ENCODE results near the gene ESD. TPM values are rescaled to one million over a fixed set of nuclear protein-coding genes. Genes with fewer than 3 reads are reported as not detected.

The ESD gene
- total RNA-seq, 1 experiment from 2014 or later: 78.8 TPM

DNA sequence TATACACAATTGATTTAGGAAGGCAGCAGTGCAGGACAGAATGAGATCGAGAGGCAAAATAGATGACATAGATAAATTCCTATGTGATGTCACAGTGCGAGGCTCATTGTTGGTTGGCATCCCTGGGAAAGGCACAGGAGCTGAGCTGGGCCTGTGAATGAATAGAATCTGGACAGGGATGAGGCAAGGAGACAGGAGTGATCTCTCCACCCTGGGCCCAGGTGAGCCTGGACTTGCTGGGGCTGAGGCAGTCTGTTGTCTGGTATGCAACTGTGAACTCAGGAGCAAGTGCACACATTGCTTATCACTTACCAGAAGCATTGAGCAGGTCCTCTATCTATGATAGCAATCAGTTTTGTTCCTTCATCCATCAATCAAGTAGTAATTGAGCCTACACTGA is 48.2 kb upstream of the ESD start:
- no peak overlapping the region for H2BK5ac ChIP-seq (ENCODE audit: insufficient read length, low read length)
- no peak overlapping the region for H3T11ph ChIP-seq (ENCODE audit: low read length)
- Mint-ChIP-seq H3K27ac (no peak overlapping the region), H3K4me3 (no peak overlapping the region), H3K9me3 (no peaks in the 10 kb centered on the region), H3K36me3 (ENCODE audit: insufficient read depth in 1 of 3, low read depth in 3 of 3) (no peaks in the 10 kb centered on the region), H3K4me1 (no peaks in the 10 kb centered on the region), H3K27me3 (ENCODE audit: low read depth) (no peaks in the 10 kb centered on the region)
- TF ChIP-seq, protein P1, sequence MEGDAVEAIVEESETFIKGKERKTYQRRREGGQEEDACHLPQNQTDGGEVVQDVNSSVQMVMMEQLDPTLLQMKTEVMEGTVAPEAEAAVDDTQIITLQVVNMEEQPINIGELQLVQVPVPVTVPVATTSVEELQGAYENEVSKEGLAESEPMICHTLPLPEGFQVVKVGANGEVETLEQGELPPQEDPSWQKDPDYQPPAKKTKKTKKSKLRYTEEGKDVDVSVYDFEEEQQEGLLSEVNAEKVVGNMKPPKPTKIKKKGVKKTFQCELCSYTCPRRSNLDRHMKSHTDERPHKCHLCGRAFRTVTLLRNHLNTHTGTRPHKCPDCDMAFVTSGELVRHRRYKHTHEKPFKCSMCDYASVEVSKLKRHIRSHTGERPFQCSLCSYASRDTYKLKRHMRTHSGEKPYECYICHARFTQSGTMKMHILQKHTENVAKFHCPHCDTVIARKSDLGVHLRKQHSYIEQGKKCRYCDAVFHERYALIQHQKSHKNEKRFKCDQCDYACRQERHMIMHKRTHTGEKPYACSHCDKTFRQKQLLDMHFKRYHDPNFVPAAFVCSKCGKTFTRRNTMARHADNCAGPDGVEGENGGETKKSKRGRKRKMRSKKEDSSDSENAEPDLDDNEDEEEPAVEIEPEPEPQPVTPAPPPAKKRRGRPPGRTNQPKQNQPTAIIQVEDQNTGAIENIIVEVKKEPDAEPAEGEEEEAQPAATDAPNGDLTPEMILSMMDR (conservative IDR thresholded peaks at IDR 0.05): no peak
- no peaks in the 10 kb centered on the region for H3K9me3 ChIP-seq (ENCODE audit: control insufficient read depth, low read depth, low read length)
- H2BK20ac ChIP-seq (ENCODE audit: low read depth, low read length, poor library complexity, severe bottlenecking): no peak overlapping the region
- no peaks in the 10 kb centered on the region for H4K20me1 ChIP-seq (ENCODE audit: control insufficient read depth, insufficient read depth, insufficient read length)
- no peak overlapping the region for H3K27ac ChIP-seq (ENCODE audit: insufficient read length, low read depth, low read length)
- H3K56ac ChIP-seq (ENCODE audit: insufficient read length, low read depth, low read length): no peak overlapping the region
- DNase-seq: no peak
- H2AK5ac ChIP-seq (ENCODE audit: insufficient read length, low read length): no peak overlapping the region
- H3K79me1 ChIP-seq (ENCODE audit: insufficient read depth, low read depth, low read length, poor library complexity, severe bottlenecking): no peaks in the 10 kb centered on the region
- no peak overlapping the region for H2AFZ ChIP-seq (ENCODE audit: low read length)
- H2BK15ac ChIP-seq (ENCODE audit: low read depth, low read length): no peak overlapping the region
- no peak overlapping the region for H3K18ac ChIP-seq (ENCODE audit: insufficient read length, low read depth, low read length)
- H2BK12ac ChIP-seq (ENCODE audit: insufficient read length, low read depth, low read length): no peak overlapping the region
- H2BK120ac ChIP-seq (ENCODE audit: low read depth, low read length, poor library complexity, severe bottlenecking): no peak overlapping the region
- no peak overlapping the region for H3K14ac ChIP-seq (ENCODE audit: insufficient read depth, low read length)
- H4K5ac ChIP-seq (ENCODE audit: insufficient read length, low read depth, low read length): no peak overlapping the region
- no peak overlapping the region for H4K91ac ChIP-seq (ENCODE audit: insufficient read length, low read depth, low read length)
- no peaks in the 10 kb centered on the region for H3K23me2 ChIP-seq (ENCODE audit: insufficient read length, low read depth, low read length, poor library complexity, severe bottlenecking)
- H4K8ac ChIP-seq (replicated peaks; ENCODE audit: insufficient read length, low read depth, low read length): no peak overlapping the region
- H3K9ac ChIP-seq (ENCODE audit: extremely low read depth, insufficient read length, low read length): no peak overlapping the region
- H3K4me2 ChIP-seq (ENCODE audit: insufficient read depth, insufficient read length, low read length): no peak overlapping the region
- no CpG with 5 or more reads among the region's 2 CpGs for WGBS (ENCODE audit: extremely low coverage, insufficient read length, low lambda C conversion rate)
- H3K23ac ChIP-seq (ENCODE audit: insufficient read length, low read depth, low read length): no peak overlapping the region
- no peaks in the 10 kb centered on the region for H3K4me1 ChIP-seq (ENCODE audit: insufficient read depth, low read length)
- H3K79me2 ChIP-seq (ENCODE audit: insufficient read depth, low read length): no peaks in the 10 kb centered on the region
- H3K27me3 ChIP-seq (ENCODE audit: insufficient read depth, low read length): no peaks in the 10 kb centered on the region; the same call in 1 of the 2 replicates
- H3K4ac ChIP-seq (ENCODE audit: low read depth, low read length): no peak overlapping the region
